SK-N-SH (cell line): Measurements from ENCODE around the gene PRDM15. TPM values are rescaled to one million over a fixed set of nuclear protein-coding genes. Genes with fewer than 3 reads are reported as not detected.

Source experiments
- CTCF ChIA-PET: fragments of 300-600, 350-600 bp; formaldehyde crosslinking; extraction: SDS; loops from one replicate; lab custom pipeline; 2021; lab: Yijun Ruan, JAX
- POLR2A ChIA-PET: fragments of 350-600 bp; sonication (Branson Sonifier 250); formaldehyde crosslinking; extraction: SDS; loops from one replicate; lab custom pipeline; 2020; ENCODE audit warnings: antibody characterized with exemption, inconsistent platforms; lab: Yijun Ruan, JAX
- DNase-seq: peaks from one replicate; pipeline ENCODE4 v3.0.0; 2012
- H2AFZ ChIP-seq: fragments of 200-600 bp; sonication (generic); 2 replicates; pipeline ENCODE4 v1.8.1; 2016; ENCODE audit warnings: antibody characterized with exemption, mild to moderate bottlenecking, low read depth
- H3F3A ChIP-seq: fragments of 200-600 bp; sonication (generic); replicated peaks from 2 replicates; pipeline ENCODE3; 2016; ENCODE audit warnings: antibody characterized with exemption, mild to moderate bottlenecking; ENCODE audit not compliant: insufficient read depth
- H3K27ac ChIP-seq, 2 experiments: fragments of 200-500 bp in 1 of 2; fragments of 200-600 bp in 1 of 2; sonication (Bioruptor generic) in 1 of 2; sonication (generic), shearing (Covaris generic) in 1 of 2; 2 replicates each; pipeline versions ENCODE4 v1.5.1 to v1.6.1; 2014 to 2016; ENCODE audit warnings: low read depth in 2 of 2, inconsistent platforms in 1 of 2, low read length in 1 of 2, mild to moderate bottlenecking in 1 of 2, mixed read lengths in 1 of 2
- H3K27me3 ChIP-seq: fragments of 200-600 bp; sonication (generic), shearing (Covaris generic); 2 replicates; pipeline ENCODE4 v1.6.1; 2016; ENCODE audit warnings: mixed run types; ENCODE audit not compliant: insufficient read depth
- H3K36me3 ChIP-seq, 2 experiments: fragments of 200-500 bp in 1 of 2; fragments of 200-600 bp in 1 of 2; sonication (Bioruptor generic) in 1 of 2; sonication (generic) in 1 of 2; replicated peaks in 1 of 2; 2 replicates each; pipeline versions ENCODE3 to v1.5.1; 2014 to 2016; ENCODE audit warnings: low read length in 1 of 2, mild to moderate bottlenecking in 1 of 2; ENCODE audit not compliant: insufficient read depth in 2 of 2, control insufficient read depth in 1 of 2
- H3K4me1 ChIP-seq, 2 experiments: fragments of 200-500 bp in 1 of 2; fragments of 200-600 bp in 1 of 2; sonication (Bioruptor generic) in 1 of 2; sonication (generic), shearing (Covaris generic) in 1 of 2; 2 replicates each; pipeline versions ENCODE4 v1.5.1 to v1.6.1; 2014 to 2016; ENCODE audit warnings: low read depth in 1 of 2, low read length in 1 of 2, mixed run types in 1 of 2; ENCODE audit not compliant: insufficient read depth in 2 of 2, control insufficient read depth in 1 of 2
- H3K4me2 ChIP-seq: fragments of 200-600 bp; sonication (generic), shearing (Covaris generic); 2 replicates; pipeline ENCODE4 v1.6.1; 2017; ENCODE audit warnings: mixed run types
- H3K4me3 ChIP-seq, 2 experiments: fragments of 200-500 bp in 1 of 2; fragments of 200-600 bp in 1 of 2; sonication (Bioruptor generic) in 1 of 2; sonication (generic), shearing (Covaris generic) in 1 of 2; 2 replicates each; pipeline versions ENCODE4 v1.5.1 to v1.8.1; 2014 to 2016; ENCODE audit warnings: low read depth in 2 of 2, inconsistent platforms in 1 of 2, low read length in 1 of 2, mild to moderate bottlenecking in 1 of 2, mixed read lengths in 1 of 2, moderate library complexity in 1 of 2
- H3K79me2 ChIP-seq: fragments of 200-600 bp; sonication (generic); 2 replicates; pipeline ENCODE4 v1.8.1; 2017; ENCODE audit warnings: mild to moderate bottlenecking; ENCODE audit not compliant: insufficient read depth
- H3K9ac ChIP-seq: fragments of 200-600 bp; sonication (generic); 2 replicates; pipeline ENCODE4 v1.6.1; 2017; ENCODE audit warnings: mixed run types
- H3K9me2 ChIP-seq: fragments of 200-600 bp; sonication (generic); 2 replicates; pipeline ENCODE4 v1.6.1; 2017; ENCODE audit warnings: mixed run types
- H3K9me3 ChIP-seq: fragments of 200-600 bp; sonication (generic); 2 replicates; pipeline ENCODE4 v1.6.1; 2017; ENCODE audit warnings: mixed run types, mild to moderate bottlenecking, moderate library complexity
- H4K20me1 ChIP-seq: fragments of 200-600 bp; sonication (generic); 2 replicates; pipeline ENCODE4 v1.6.1; 2017; ENCODE audit warnings: mild to moderate bottlenecking, mixed run types; ENCODE audit not compliant: insufficient read depth
- CHD2 ChIP-seq: fragments of 150-350 bp; IDR thresholded peaks from 2 replicates; pipeline ENCODE4 v1.6.1; 2018; ENCODE audit warnings: low read length; ENCODE audit not compliant: partially characterized antibody
- ELF1 ChIP-seq: IDR thresholded peaks from 2 replicates; pipeline ENCODE4 v1.4.0; 2012
- EZH2phosphoT487 ChIP-seq: fragments of 200-600 bp; sonication (generic); IDR thresholded peaks from 2 replicates; pipeline ENCODE4 v1.6.1; 2017; ENCODE audit warnings: low read depth, mixed run types, mild to moderate bottlenecking, antibody characterized with exemption, moderate library complexity, borderline replicate concordance
- FOSL2 ChIP-seq: IDR thresholded peaks from 2 replicates; pipeline ENCODE4 v1.4.0; 2012; ENCODE audit warnings: low read depth, mild to moderate bottlenecking, moderate library complexity, borderline replicate concordance
- FOXJ3 ChIP-seq: sonication (generic); formaldehyde crosslinking; IDR thresholded peaks from 2 replicates; pipeline ENCODE4 v1.5.1; 2020; ENCODE audit warnings: mild to moderate bottlenecking, missing genetic modification reagents
- FOXM1 ChIP-seq: IDR thresholded peaks from 2 replicates; pipeline ENCODE4 v1.4.0; 2012; ENCODE audit warnings: low read depth, mild to moderate bottlenecking
- GATA2 ChIP-seq: sonication (generic); formaldehyde crosslinking; IDR thresholded peaks from 2 replicates; pipeline ENCODE4 v1.5.0; 2020; ENCODE audit warnings: mild to moderate bottlenecking, missing genetic modification reagents
- IRF3 ChIP-seq: fragments of 150-350 bp; IDR thresholded peaks from 2 replicates; pipeline ENCODE4 v1.6.1; 2016; ENCODE audit warnings: mild to moderate bottlenecking, low read depth, low read length
- MAX ChIP-seq: IDR thresholded peaks from 2 replicates; pipeline ENCODE4 v1.4.0; 2012; ENCODE audit warnings: low read depth
- MXI1 ChIP-seq: IDR thresholded peaks from 2 replicates; pipeline ENCODE4 v1.6.1; 2012; ENCODE audit warnings: mild to moderate bottlenecking, low read depth, low read length, improper control_type of control experiment
- NRF1 ChIP-seq: IDR thresholded peaks from 2 replicates; pipeline ENCODE4 v1.6.1; 2012; ENCODE audit warnings: low read depth, mild to moderate bottlenecking, low read length
- PBX3 ChIP-seq: IDR thresholded peaks from 2 replicates; pipeline ENCODE4; 2012
- RAD21 ChIP-seq: IDR thresholded peaks from 2 replicates; pipeline ENCODE4 v1.6.1; 2012; ENCODE audit warnings: mild to moderate bottlenecking, low read length
- RCOR1 ChIP-seq: fragments of 150-350 bp; IDR thresholded peaks from 2 replicates; pipeline ENCODE4 v1.6.1; 2017; ENCODE audit warnings: antibody characterized with exemption, low read length
- REST ChIP-seq: IDR thresholded peaks from 2 replicates; pipeline ENCODE4 v1.6.1; 2012; ENCODE audit warnings: mild to moderate bottlenecking, low read depth, low read length, moderate library complexity
- RFX5 ChIP-seq: IDR thresholded peaks from 2 replicates; pipeline ENCODE4 v1.6.1; 2012; ENCODE audit warnings: mild to moderate bottlenecking, improper control_type of control experiment, low read length
- RXRA ChIP-seq: IDR thresholded peaks from 2 replicates; pipeline ENCODE4 v1.4.0; 2012; ENCODE audit warnings: low read depth, mild to moderate bottlenecking, borderline replicate concordance
- SIN3A ChIP-seq: IDR thresholded peaks from 2 replicates; pipeline ENCODE4 v1.6.1; 2012; ENCODE audit warnings: low read depth, mild to moderate bottlenecking, low read length, moderate library complexity, borderline replicate concordance
- SMC3 ChIP-seq: IDR thresholded peaks from 2 replicates; pipeline ENCODE4 v1.6.1; 2012; ENCODE audit warnings: low read depth, low read length, improper control_type of control experiment
- ZBTB33 ChIP-seq: IDR thresholded peaks from 2 replicates; pipeline ENCODE4 v1.4.0; 2012; ENCODE audit warnings: low read depth, borderline replicate concordance
- WGBS: methylation state at CpG from one replicate; pipeline ENCODE4 v1.1.6; 2017; ENCODE audit warnings: low lambda C conversion rate; 5-methylcytosine and 5-hydroxymethylcytosine counted together
- polyA plus RNA-seq, 3 experiments: library from polyadenylated mRNA; depleted of rRNA; stranded (reverse); fragments of >200 nt; gene quantifications; 2 replicates each; pipeline ENCODE4 v1.2.3, GENCODE V29; 2012

PRDM15 gene
- polyA plus RNA-seq, 1 of the 3 experiments (the other 2 are of a cell fraction), result 7.0 TPM

GRCh38 chr21:41808094-41808493 is 71.0 kb downstream of the PRDM15 start:
- CTCF ChIA-PET, result interaction anchor here (2.1 kb wide), 1 partner anchor 9 kb away, joined by 16 read pairs; no protein-coding TSS in a partner anchor
- 95% methylated on average over 14 of the region's 18 CpGs for WGBS

More at GRCh38 chr21:41808094-41808493, 71.0 kb downstream of the PRDM15 start:
- Histone ChIP-seq H3K4me2 (no peak overlapping the region), H3K36me3 (peaks cover 0 to 13% of the 10 kb centered on the region in 2 experiments), H3K9ac (no peak overlapping the region), H3K27me3 (no peaks in the 10 kb centered on the region), H3K9me2 (no peaks in the 10 kb centered on the region), H3K27ac (no peak overlapping the region), H3F3A (no peaks in the 10 kb centered on the region), H4K20me1 (no peaks in the 10 kb centered on the region), H3K4me1 (no peaks in the 10 kb centered on the region; a peak in 1 of 4 replicates), H3K79me2 (no peaks in the 10 kb centered on the region), H3K4me3 (no peak overlapping the region), H2AFZ (no peak overlapping the region), H3K9me3 (no peaks in the 10 kb centered on the region)
- no peak for DNase-seq
- no peak for TF ChIP-seq PBX3
- no peak for TF ChIP-seq SIN3A
- no peak for TF ChIP-seq REST
- no peak for TF ChIP-seq CHD2
- no peak for TF ChIP-seq FOXJ3 (CRISPR knock-in tag)
- no peak for TF ChIP-seq RAD21
- no peak for TF ChIP-seq GATA2
- no peak for TF ChIP-seq FOSL2
- TF ChIP-seq MXI1, result no peak
- no peak for TF ChIP-seq RCOR1
- no peak for TF ChIP-seq RXRA
- no peak for TF ChIP-seq FOXM1
- TF ChIP-seq SMC3, result no peak
- TF ChIP-seq EZH2phosphoT487, result no peak
- TF ChIP-seq NRF1, result no peak
- no peak for TF ChIP-seq ZBTB33
- TF ChIP-seq IRF3, result no peak
- TF ChIP-seq ELF1, result no peak
- TF ChIP-seq RFX5, result no peak
- no peak for TF ChIP-seq MAX
- POLR2A ChIA-PET, result no interaction called here
